Large intestine (tissue), 3 donors: Measurements from ENCODE around the gene CHMP4B. TPM values are rescaled to one million over a fixed set of nuclear protein-coding genes. Genes with fewer than 3 reads are reported as not detected.

Source experiments
- DNase-seq, 2 donors: peaks; one replicate each; pipeline versions ENCODE4 v3.0.0 to v3.0.0-alpha.2; 2013
- H3K27ac ChIP-seq: one replicate; pipeline ENCODE4 v1.5.1; 2013; ENCODE audit warnings: low read length
- H3K27me3 ChIP-seq: 2 replicates; pipeline ENCODE4 v1.6.1; 2013; ENCODE audit warnings: low read length; ENCODE audit not compliant: control insufficient read depth, insufficient read depth
- H3K36me3 ChIP-seq: 2 replicates; pipeline ENCODE4 v1.6.1; 2013; ENCODE audit warnings: low read length; ENCODE audit not compliant: control insufficient read depth, insufficient read depth
- H3K4me1 ChIP-seq: one replicate; pipeline ENCODE4 v1.6.1; 2013; ENCODE audit warnings: low read length; ENCODE audit not compliant: control insufficient read depth, insufficient read depth
- H3K4me3 ChIP-seq: one replicate; pipeline ENCODE4 v1.5.1; 2013; ENCODE audit warnings: low read length
- H3K9me3 ChIP-seq: one replicate; pipeline ENCODE4 v1.6.1; 2013; ENCODE audit warnings: mild to moderate bottlenecking, low read depth, low read length, moderate library complexity; ENCODE audit not compliant: control insufficient read depth
- WGBS: methylation state at CpG from one replicate; pipeline ENCODE4 v1.1.5; 2013; ENCODE audit warnings: low lambda C conversion rate; ENCODE audit not compliant: insufficient coverage; 5-methylcytosine and 5-hydroxymethylcytosine counted together
- polyA plus RNA-seq: library from polyadenylated mRNA; unstranded; fragments of 120-200 nt; gene quantifications from one replicate; pipeline ENCODE4 v1.2.1, GENCODE V29; 2013

The CHMP4B gene
- polyA plus RNA-seq, 1 donor = 98.5 TPM

DNA sequence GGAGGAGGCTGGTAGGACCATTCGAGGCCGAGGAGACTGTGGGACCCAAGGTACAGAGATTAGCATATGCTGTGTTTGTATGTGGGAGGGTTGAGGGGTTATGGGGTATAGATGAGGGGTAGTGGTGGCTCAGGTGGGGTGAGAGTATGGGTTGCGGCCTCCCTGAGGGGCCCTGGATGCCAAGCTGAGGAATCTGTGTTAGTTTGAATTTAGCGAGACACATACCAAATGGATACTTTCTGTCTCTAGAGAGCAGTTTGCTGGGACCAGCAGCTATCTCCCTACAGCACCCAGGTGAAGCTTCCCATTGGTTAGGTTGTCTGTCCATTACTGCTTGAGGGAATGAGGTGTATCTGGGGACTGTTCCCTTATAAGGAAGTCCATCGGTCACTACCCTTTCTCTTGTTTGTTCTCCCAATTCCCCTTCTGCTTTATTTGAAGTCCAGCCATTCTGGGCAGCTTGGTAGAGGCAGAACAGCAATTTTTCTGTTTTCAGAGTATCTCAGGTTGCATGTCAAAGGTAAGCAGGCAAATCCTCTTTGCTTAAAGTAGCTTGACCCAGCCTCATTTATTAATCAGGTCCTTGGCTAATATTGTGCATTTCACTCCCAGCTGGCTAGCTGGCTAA is 15.2 kb downstream of the CHMP4B start:
- H3K27ac ChIP-seq = peak overlapping the region; percentile 86
- no peak overlapping the region for H3K4me3 ChIP-seq
- peaks cover 11% of the 10 kb centered on the region for H3K36me3 ChIP-seq
- WGBS = no CpG with 5 or more reads among the region's 5 CpGs
- DNase-seq = peak in 1 of 2 donors; percentile 69
- H3K9me3 ChIP-seq = no peaks in the 10 kb centered on the region
- peaks cover 63% of the 10 kb centered on the region for H3K4me1 ChIP-seq
- H3K27me3 ChIP-seq = no peaks in the 10 kb centered on the region

DNA sequence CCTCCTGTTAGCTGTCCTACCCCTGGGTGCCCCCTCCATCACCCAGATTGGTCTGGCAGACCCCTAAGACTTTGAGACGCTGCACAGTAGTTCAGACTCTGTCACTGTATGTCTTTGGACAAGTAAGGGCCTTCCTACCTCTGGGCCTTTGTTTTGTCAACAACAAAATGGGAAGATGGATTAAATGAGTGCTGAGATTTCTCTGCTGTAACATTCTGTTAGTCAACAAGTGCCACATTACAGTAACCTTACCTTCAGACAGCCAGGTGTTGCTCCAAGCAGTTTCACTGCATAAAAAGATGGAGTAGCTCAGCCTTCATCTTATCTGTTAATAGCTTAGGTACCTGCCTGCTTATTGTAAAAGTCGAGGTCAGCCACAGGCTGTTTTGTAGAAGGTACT is 16.0 kb downstream of the CHMP4B start:
- peaks cover 11% of the 10 kb centered on the region for H3K36me3 ChIP-seq
- peaks cover 70% of the 10 kb centered on the region for H3K4me1 ChIP-seq
- no peak for DNase-seq
- no peak overlapping the region for H3K4me3 ChIP-seq
- no peak overlapping the region for H3K27ac ChIP-seq
- H3K9me3 ChIP-seq = no peaks in the 10 kb centered on the region
- H3K27me3 ChIP-seq = no peaks in the 10 kb centered on the region
- WGBS = no CpG with 5 or more reads among the region's 2 CpGs

DNA sequence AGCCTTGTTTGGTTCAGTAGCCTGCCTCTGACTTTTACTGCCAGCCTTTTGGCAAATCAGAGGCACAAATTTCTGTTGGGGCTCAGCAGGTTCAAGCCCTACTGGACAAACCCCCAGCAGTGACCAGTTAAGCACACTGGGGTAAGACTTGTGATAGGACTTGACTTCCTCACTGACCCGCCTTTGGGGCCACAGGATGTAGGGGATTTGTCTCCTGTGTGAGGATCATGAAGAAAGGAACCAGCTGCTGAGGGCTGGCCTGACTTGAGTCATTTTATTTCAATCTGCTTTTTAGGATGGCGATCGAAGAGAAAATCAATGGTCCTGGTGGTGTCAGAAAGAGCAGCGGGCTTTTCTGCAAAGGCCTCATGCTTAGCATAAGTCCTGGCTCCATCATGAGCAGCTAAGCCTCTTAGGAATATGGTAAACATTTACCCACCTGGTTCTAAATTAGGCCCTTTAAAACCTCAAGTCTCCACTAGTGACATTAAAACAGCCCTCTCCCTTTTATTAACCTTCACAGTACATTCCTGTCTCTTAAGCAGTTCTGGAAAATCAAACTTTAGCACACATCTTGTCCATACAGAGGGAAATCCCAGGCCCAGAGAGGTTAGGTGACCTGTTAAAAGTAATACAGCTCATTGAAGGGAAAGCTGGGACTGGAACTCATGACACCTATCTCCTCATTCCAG is 16.6 kb downstream of the CHMP4B start:
- H3K36me3 ChIP-seq = peaks cover 9% of the 10 kb centered on the region
- no peak for DNase-seq
- H3K9me3 ChIP-seq = no peaks in the 10 kb centered on the region
- peak overlapping the region; percentile 59 for H3K27ac ChIP-seq
- H3K4me3 ChIP-seq = no peak overlapping the region
- peaks cover 77% of the 10 kb centered on the region for H3K4me1 ChIP-seq
- WGBS = no CpG with 5 or more reads among the region's 4 CpGs
- no peaks in the 10 kb centered on the region for H3K27me3 ChIP-seq

DNA sequence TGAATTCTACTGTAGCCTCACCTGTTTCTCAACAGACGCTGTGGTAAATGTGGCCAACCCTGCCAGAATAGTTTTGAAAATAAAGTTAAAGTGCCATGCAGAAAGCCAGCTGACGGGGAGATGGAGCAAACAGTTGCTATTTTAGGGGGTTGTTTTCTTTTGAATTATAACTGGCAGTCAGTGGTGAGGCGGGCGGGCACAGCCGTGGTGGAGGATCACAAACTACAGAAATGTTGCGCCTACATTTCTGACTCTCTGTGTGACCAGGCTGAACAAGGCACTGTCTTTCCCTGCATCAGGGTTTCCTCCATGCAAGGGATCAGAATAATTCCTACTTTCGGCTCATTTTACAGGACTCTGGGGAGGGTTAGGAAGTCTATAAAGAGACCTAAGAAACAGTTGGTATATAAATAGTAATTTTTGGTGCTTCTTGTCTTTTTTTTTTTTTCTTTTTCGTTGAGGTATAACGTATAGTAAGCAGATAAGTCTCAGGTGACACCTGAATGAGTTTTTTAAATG is 17.2 kb downstream of the CHMP4B start:
- H3K36me3 ChIP-seq = peaks cover 7% of the 10 kb centered on the region
- peak overlapping the region; percentile 59 for H3K27ac ChIP-seq
- peaks cover 83% of the 10 kb centered on the region for H3K4me1 ChIP-seq
- H3K27me3 ChIP-seq = no peaks in the 10 kb centered on the region
- H3K9me3 ChIP-seq = no peaks in the 10 kb centered on the region
- no CpG with 5 or more reads among the region's 9 CpGs for WGBS
- no peak for DNase-seq
- no peak overlapping the region for H3K4me3 ChIP-seq

GRCh38 chr20:33828967-33829560 is 17.9 kb downstream of the CHMP4B start:
- H3K9me3 ChIP-seq = no peaks in the 10 kb centered on the region
- DNase-seq = no peak
- peaks cover 3% of the 10 kb centered on the region for H3K36me3 ChIP-seq
- WGBS = no CpG with 5 or more reads among the region's 3 CpGs
- peak overlapping the region; percentile 59 for H3K27ac ChIP-seq
- H3K4me1 ChIP-seq = peaks cover 84% of the 10 kb centered on the region
- no peaks in the 10 kb centered on the region for H3K27me3 ChIP-seq
- no peak overlapping the region for H3K4me3 ChIP-seq

DNA sequence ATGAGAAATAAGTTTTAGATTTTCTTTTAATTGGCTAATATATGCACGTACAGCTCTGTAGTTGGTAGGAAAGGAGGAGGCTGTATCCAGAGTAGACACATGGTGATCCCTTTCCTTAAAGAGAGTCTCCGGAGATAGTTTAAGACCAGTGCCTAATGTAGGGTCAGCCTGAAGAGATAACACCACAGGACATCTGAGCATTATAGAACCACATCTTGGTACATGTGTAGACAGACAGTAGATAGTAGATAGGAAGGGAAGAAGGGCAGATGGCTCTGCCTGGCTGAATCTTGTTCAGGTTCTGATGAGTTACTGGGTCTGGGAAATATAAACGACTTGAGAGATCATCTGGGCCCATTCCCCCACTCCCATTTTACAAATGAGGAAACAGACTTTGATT is 18.5 kb downstream of the CHMP4B start:
- H3K27ac ChIP-seq = peak overlapping the region; percentile 59
- no peak overlapping the region for H3K4me3 ChIP-seq
- no peaks in the 10 kb centered on the region for H3K9me3 ChIP-seq
- no CpG with 5 or more reads among the region's 3 CpGs for WGBS
- no peaks in the 10 kb centered on the region for H3K27me3 ChIP-seq
- no peak for DNase-seq
- H3K36me3 ChIP-seq = peaks cover 3% of the 10 kb centered on the region
- H3K4me1 ChIP-seq = peaks cover 81% of the 10 kb centered on the region

- no peak overlapping the region for H3K27ac ChIP-seq
- H3K27me3 ChIP-seq = no peaks in the 10 kb centered on the region
- no peaks in the 10 kb centered on the region for H3K9me3 ChIP-seq
- no peak overlapping the region for H3K4me3 ChIP-seq
- peaks cover 75% of the 10 kb centered on the region for H3K4me1 ChIP-seq
- no CpG with 5 or more reads among the region's 4 CpGs for WGBS
- no peak for DNase-seq
- peaks cover 3% of the 10 kb centered on the region for H3K36me3 ChIP-seq
Observed at GRCh38 chr20:33830371-33830770, 19.2 kb downstream of the CHMP4B start.

DNA sequence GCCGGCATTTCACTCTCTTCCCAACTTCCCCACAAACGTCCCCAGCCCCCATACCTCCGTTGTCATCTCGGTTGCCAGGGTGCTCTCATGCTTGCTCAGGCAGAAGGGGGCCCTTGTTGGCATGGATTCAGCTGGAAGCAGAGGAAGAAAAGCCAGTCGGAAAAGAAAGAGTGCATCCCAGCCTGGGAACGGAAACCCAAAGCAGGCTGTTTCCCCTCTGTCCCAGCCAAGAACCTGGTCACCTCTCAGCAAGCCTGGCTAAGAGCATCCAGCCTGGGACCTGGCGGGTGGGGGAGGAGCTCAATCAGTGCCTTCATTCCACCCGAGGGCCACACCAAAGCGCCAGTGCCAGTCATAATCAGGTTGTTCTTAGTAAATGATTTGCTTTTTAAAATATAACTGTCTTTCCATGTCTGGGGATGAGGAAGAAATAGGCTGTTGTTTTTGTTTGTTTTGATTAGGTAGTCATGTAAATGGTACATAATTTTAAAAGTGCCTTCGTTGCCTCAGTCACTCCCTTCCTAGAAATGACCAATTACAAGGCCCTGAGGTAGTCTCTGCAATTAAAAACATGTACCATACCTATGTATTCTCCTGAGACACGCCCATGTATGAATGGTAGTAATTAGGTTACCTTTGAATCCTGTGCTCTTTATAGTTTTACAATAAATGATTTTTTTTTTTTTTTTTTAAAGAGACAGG is 21.1 kb downstream of the CHMP4B start:
- H3K4me1 ChIP-seq = peaks cover 67% of the 10 kb centered on the region
- DNase-seq = peak; percentile 40 to 70
- no peak overlapping the region for H3K4me3 ChIP-seq
- H3K27ac ChIP-seq = peak overlapping the region; percentile 75
- peaks cover 3% of the 10 kb centered on the region for H3K36me3 ChIP-seq
- WGBS = no CpG with 5 or more reads among the region's 11 CpGs
- H3K9me3 ChIP-seq = no peaks in the 10 kb centered on the region
- no peaks in the 10 kb centered on the region for H3K27me3 ChIP-seq

GRCh38 chr20:33833333-33833732 is 22.2 kb downstream of the CHMP4B start:
- no peaks in the 10 kb centered on the region for H3K36me3 ChIP-seq
- WGBS = no CpG with 5 or more reads among the region's 1 CpG
- H3K27me3 ChIP-seq = no peaks in the 10 kb centered on the region
- DNase-seq = no peak
- H3K4me1 ChIP-seq = peaks cover 67% of the 10 kb centered on the region
- no peak overlapping the region for H3K4me3 ChIP-seq
- H3K9me3 ChIP-seq = no peaks in the 10 kb centered on the region
- H3K27ac ChIP-seq = peak overlapping the region; percentile 54

DNA sequence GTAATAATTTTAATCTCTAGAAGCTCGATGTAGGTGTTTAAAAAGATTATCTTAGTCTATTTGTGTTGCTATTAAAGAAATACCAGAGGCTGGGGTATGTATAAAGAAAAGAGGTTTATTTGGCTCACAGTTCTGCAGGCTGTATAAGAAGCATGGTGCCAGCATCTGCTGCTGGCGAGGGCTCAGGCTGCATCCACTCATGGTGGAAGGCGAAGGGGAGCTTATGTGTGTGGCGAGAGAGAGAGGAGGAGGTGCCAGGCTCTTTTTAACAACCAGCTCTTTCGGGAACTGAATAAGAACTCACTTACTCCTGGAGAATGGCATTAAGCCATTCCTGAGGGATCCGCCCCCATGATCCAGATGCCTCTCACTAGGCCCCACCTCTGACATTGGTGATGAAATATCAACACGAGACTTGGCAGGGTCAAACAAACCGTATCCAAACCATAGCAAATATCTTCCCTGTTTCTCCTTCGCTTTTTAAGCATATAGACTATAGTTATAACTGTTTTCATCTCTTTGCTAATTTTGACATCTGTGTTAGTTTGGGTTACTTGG is 24.5 kb downstream of the CHMP4B start:
- Histone ChIP-seq H3K27ac (no peak overlapping the region), H3K9me3 (no peaks in the 10 kb centered on the region)
- 100% methylated on average over 1 of the region's 9 CpGs for WGBS

More for the DNA sequence above, 24.5 kb downstream of the CHMP4B start:
- no peak overlapping the region for H3K4me3 ChIP-seq
- no peak for DNase-seq
- no peaks in the 10 kb centered on the region for H3K36me3 ChIP-seq
- H3K27me3 ChIP-seq = no peaks in the 10 kb centered on the region
- H3K4me1 ChIP-seq = peaks cover 64% of the 10 kb centered on the region
